ENCODE data around the gene TRANK1. TPM values are rescaled to one million over a fixed set of nuclear protein-coding genes. Genes with fewer than 3 reads are reported as not detected.

TRANK1 gene
- total RNA-seq, 1 experiment from 2014 or later, result 10.5 TPM

DNA sequence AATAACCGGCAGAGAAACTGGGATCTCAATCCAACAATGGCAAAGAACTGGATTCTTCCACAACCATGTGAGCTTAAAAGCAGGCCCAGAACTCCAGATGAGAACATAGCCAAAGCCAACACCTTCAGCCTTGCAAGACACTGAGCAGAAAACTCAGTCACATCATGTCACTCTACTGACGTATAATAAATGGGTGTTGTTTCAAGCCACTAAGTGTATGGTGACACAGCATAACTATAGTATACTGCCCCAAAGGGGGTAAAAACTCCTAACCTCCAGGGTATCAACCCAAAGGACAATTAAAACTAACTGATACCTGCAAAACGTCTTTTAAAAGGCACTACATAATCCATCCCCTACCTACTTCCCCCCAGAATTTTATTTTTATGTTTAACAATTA lies 69.5 kb downstream of the TRANK1 start:
- no peak for DNase-seq (ENCODE audit: low spot score)
- CTCF ChIA-PET, result no interaction called here

DNA sequence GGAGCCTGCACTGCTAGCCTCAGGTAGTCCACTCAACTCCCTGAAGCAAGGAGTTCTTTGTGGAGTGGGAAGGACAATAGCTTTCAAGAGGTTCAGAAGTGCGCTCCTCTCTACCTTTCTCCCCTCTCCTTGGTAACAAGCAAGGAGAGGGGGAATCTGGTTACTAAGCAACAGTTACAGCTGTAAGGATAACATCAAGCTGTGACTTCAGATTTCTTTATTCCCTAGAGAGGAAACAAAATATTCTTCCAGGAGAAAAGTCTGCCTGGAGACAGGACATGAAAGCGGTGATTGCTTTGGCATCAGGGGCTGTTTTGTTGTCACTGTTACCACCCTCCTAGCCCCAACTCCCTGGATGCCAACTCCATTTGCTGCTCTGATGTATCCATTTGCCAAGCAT lies 70.4 kb downstream of the TRANK1 start:
- Mint-ChIP-seq H3K36me3 (no peaks in the 10 kb centered on the region), H3K4me3 (no peak overlapping the region), H3K27me3 (ENCODE audit: low read depth) (no peaks in the 10 kb centered on the region), H3K9me3 (no peaks in the 10 kb centered on the region), H3K4me1 (peaks cover 2% of the 10 kb centered on the region; the same call in 1 of the 2 replicates), H3K27ac (no peak overlapping the region; the same call in 1 of the 2 replicates)
- ChIA-PET CTCF (interaction anchor here (1.6 kb wide), 1 partner anchor 84 kb away, joined by 3 read pairs; no protein-coding TSS in a partner anchor), POLR2A (no interaction called here)
- ATAC-seq (no peak), DNase-seq (ENCODE audit: low spot score) (no peak)
- TF ChIP-seq, protein P1, sequence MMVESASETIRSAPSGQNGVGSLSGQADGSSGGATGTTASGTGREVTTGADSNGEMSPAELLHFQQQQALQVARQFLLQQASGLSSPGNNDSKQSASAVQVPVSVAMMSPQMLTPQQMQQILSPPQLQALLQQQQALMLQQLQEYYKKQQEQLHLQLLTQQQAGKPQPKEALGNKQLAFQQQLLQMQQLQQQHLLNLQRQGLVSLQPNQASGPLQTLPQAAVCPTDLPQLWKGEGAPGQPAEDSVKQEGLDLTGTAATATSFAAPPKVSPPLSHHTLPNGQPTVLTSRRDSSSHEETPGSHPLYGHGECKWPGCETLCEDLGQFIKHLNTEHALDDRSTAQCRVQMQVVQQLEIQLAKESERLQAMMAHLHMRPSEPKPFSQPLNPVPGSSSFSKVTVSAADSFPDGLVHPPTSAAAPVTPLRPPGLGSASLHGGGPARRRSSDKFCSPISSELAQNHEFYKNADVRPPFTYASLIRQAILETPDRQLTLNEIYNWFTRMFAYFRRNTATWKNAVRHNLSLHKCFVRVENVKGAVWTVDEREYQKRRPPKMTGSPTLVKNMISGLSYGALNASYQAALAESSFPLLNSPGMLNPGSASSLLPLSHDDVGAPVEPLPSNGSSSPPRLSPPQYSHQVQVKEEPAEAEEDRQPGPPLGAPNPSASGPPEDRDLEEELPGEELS (CRISPR knock-in tag; IDR thresholded peaks at IDR 0.05), result no peak
- TF ChIP-seq KAT7 (CRISPR knock-in tag; IDR thresholded peaks at IDR 0.05; ENCODE audit: borderline replicate concordance) (no peak), ZNF423 (CRISPR knock-in tag; IDR thresholded peaks at IDR 0.05) (no peak), CREB1 (CRISPR knock-in tag; IDR thresholded peaks at IDR 0.05) (no peak), ZNF219 (CRISPR knock-in tag; IDR thresholded peaks at IDR 0.05; ENCODE audit: borderline replicate concordance) (no peak), ZNF512 (CRISPR knock-in tag; IDR thresholded peaks at IDR 0.05; ENCODE audit: borderline replicate concordance) (no peak), ZSCAN18 (CRISPR knock-in tag; IDR thresholded peaks at IDR 0.05) (no peak), OVOL2 (CRISPR knock-in tag; IDR thresholded peaks at IDR 0.05; ENCODE audit: borderline replicate concordance) (no peak), TCF7 (CRISPR knock-in tag; IDR thresholded peaks at IDR 0.05; ENCODE audit: low read depth) (no peak), SMAD3 (CRISPR knock-in tag; IDR thresholded peaks at IDR 0.05; ENCODE audit: borderline replicate concordance) (no peak), ZNF121 (CRISPR knock-in tag; IDR thresholded peaks at IDR 0.05) (no peak), ATF1 (CRISPR knock-in tag; IDR thresholded peaks at IDR 0.05) (no peak), NFE2L1 (CRISPR knock-in tag; IDR thresholded peaks at IDR 0.05) (no peak), ERG (CRISPR knock-in tag; IDR thresholded peaks at IDR 0.05) (no peak), NR2C2 (CRISPR knock-in tag; IDR thresholded peaks at IDR 0.05) (no peak), CBFB (CRISPR knock-in tag; IDR thresholded peaks at IDR 0.05; ENCODE audit: low read depth) (no peak)
- TF ChIP-seq, protein P2, sequence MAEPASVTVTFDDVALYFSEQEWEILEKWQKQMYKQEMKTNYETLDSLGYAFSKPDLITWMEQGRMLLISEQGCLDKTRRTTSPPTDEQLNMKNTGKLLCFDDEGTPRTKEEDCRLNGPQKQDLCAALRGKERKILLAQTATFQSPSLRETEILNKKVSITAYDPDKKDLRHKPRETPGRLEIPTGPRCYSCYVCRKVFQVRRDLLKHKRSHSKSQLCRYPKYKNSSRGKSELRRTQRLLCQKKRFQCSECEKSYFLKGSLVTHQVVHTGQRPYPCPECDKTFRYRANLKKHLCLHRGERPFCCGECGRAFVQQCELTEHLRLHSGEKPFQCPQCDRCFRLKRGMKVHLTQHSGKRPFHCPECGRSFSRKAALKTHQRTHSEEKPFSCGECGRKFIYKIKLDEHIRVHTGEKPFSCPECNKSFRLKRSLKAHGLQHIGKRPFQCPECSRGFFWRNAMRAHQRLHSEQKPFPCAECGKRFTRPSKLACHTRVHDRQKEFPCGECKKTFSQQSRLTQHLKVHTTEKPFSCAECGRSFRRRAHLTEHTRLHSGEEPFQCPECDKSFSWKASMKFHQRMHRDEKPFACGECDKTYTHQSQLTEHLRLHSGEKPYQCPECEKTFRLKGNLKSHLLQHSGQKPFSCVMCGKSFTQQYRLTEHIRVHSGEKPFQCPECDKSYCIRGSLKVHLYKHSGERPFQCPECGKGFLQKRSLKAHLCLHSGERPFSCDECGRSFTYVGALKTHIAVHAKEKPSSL (CRISPR knock-in tag; conservative IDR thresholded peaks at IDR 0.05), result no peak

More for the DNA sequence above, 69.5 kb downstream of the TRANK1 start:
- Mint-ChIP-seq H3K27ac (no peak overlapping the region), H3K27me3 (ENCODE audit: low read depth) (no peaks in the 10 kb centered on the region), H3K4me3 (no peak overlapping the region), H3K4me1 (peaks cover 2% of the 10 kb centered on the region; the same call in 1 of the 2 replicates), H3K9me3 (no peaks in the 10 kb centered on the region), H3K36me3 (no peaks in the 10 kb centered on the region)
- POLR2A ChIA-PET, result interaction anchor here (0.6 kb wide), 1 partner anchor 102 kb away, joined by 3 read pairs; no protein-coding TSS in a partner anchor
- no peak for ATAC-seq
- TF ChIP-seq JUN (CRISPR knock-in tag; IDR thresholded peaks at IDR 0.05) (no peak), RORB (CRISPR knock-in tag; IDR thresholded peaks at IDR 0.05) (no peak), E2F5 (CRISPR knock-in tag; IDR thresholded peaks at IDR 0.05) (no peak), ZNF396 (CRISPR knock-in tag; IDR thresholded peaks at IDR 0.05; ENCODE audit: borderline replicate concordance) (no peak), NFATC4 (CRISPR knock-in tag; IDR thresholded peaks at IDR 0.05) (no peak)
- TF ChIP-seq, protein P3, sequence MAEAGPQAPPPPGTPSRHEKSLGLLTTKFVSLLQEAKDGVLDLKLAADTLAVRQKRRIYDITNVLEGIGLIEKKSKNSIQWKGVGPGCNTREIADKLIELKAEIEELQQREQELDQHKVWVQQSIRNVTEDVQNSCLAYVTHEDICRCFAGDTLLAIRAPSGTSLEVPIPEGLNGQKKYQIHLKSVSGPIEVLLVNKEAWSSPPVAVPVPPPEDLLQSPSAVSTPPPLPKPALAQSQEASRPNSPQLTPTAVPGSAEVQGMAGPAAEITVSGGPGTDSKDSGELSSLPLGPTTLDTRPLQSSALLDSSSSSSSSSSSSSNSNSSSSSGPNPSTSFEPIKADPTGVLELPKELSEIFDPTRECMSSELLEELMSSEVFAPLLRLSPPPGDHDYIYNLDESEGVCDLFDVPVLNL (CRISPR knock-in tag; IDR thresholded peaks at IDR 0.05; ENCODE audit: borderline replicate concordance, low read depth), result no peak
- TF ChIP-seq, protein P4, sequence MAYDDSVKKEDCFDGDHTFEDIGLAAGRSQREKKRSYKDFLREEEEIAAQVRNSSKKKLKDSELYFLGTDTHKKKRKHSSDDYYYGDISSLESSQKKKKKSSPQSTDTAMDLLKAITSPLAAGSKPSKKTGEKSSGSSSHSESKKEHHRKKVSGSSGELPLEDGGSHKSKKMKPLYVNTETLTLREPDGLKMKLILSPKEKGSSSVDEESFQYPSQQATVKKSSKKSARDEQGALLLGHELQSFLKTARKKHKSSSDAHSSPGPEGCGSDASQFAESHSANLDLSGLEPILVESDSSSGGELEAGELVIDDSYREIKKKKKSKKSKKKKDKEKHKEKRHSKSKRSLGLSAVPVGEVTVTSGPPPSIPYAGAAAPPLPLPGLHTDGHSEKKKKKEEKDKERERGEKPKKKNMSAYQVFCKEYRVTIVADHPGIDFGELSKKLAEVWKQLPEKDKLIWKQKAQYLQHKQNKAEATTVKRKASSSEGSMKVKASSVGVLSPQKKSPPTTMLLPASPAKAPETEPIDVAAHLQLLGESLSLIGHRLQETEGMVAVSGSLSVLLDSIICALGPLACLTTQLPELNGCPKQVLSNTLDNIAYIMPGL (CRISPR knock-in tag; IDR thresholded peaks at IDR 0.05), result no peak

Measured in WTC11 (cell line).